ENCODE measurements around the gene SF3B1. TPM values are rescaled to one million over a fixed set of nuclear protein-coding genes. Genes with fewer than 3 reads are reported as not detected.
"Not testable (repeated sequence)": the region's sequence is repeated elsewhere in the genome, so short reads cannot be mapped to it uniquely, and the experiment has no call there.

The SF3B1 gene
- total and polyA plus RNA-seq, 10 of the 15 experiments (the other 5 are each of a cell fraction or from before 2014, with no cell fraction given) = 163 to 565 (median 239) TPM

DNA sequence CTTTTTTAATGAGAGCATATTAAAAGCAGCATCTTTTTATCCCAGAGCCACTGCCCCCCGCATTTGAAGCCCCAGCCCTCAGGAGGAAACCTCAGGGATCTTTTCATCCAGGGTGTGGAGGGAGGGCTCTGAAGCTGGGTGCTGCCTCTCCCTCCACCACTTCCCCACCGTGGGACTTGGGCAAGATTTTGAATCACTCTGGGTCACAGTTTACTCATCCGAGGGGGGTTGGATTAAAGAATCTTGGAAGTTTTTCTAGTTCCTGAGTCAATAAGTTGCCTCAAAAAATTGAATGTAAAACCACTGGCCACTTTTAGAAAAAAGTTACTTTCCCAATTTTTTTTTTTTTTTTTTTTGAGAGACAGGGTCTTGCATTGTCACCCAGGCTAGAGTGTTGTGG is 62.2 kb downstream of the SF3B1 start (continued):
- no peak for TF ChIP-seq ETV6 (conservative IDR thresholded peaks at IDR 0.05 in 1 of 2, IDR thresholded peaks at IDR 0.05 in 1 of 2; ENCODE audit: borderline replicate concordance in 1 of 2, low read depth in 1 of 2)
- TF ChIP-seq, protein P1, sequence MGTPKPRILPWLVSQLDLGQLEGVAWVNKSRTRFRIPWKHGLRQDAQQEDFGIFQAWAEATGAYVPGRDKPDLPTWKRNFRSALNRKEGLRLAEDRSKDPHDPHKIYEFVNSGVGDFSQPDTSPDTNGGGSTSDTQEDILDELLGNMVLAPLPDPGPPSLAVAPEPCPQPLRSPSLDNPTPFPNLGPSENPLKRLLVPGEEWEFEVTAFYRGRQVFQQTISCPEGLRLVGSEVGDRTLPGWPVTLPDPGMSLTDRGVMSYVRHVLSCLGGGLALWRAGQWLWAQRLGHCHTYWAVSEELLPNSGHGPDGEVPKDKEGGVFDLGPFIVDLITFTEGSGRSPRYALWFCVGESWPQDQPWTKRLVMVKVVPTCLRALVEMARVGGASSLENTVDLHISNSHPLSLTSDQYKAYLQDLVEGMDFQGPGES (IDR thresholded peaks at IDR 0.05) = no peak
- TF ChIP-seq, protein P2, sequence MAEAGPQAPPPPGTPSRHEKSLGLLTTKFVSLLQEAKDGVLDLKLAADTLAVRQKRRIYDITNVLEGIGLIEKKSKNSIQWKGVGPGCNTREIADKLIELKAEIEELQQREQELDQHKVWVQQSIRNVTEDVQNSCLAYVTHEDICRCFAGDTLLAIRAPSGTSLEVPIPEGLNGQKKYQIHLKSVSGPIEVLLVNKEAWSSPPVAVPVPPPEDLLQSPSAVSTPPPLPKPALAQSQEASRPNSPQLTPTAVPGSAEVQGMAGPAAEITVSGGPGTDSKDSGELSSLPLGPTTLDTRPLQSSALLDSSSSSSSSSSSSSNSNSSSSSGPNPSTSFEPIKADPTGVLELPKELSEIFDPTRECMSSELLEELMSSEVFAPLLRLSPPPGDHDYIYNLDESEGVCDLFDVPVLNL (IDR thresholded peaks at IDR 0.05; ENCODE audit: low read depth, low read length) = no peak
- TF ChIP-seq, protein P3, sequence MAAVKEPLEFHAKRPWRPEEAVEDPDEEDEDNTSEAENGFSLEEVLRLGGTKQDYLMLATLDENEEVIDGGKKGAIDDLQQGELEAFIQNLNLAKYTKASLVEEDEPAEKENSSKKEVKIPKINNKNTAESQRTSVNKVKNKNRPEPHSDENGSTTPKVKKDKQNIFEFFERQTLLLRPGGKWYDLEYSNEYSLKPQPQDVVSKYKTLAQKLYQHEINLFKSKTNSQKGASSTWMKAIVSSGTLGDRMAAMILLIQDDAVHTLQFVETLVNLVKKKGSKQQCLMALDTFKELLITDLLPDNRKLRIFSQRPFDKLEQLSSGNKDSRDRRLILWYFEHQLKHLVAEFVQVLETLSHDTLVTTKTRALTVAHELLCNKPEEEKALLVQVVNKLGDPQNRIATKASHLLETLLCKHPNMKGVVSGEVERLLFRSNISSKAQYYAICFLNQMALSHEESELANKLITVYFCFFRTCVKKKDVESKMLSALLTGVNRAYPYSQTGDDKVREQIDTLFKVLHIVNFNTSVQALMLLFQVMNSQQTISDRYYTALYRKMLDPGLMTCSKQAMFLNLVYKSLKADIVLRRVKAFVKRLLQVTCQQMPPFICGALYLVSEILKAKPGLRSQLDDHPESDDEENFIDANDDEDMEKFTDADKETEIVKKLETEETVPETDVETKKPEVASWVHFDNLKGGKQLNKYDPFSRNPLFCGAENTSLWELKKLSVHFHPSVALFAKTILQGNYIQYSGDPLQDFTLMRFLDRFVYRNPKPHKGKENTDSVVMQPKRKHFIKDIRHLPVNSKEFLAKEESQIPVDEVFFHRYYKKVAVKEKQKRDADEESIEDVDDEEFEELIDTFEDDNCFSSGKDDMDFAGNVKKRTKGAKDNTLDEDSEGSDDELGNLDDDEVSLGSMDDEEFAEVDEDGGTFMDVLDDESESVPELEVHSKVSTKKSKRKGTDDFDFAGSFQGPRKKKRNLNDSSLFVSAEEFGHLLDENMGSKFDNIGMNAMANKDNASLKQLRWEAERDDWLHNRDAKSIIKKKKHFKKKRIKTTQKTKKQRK (IDR thresholded peaks at IDR 0.05; ENCODE audit: low read depth, low read length) = no peak
- TF ChIP-seq, protein P4, sequence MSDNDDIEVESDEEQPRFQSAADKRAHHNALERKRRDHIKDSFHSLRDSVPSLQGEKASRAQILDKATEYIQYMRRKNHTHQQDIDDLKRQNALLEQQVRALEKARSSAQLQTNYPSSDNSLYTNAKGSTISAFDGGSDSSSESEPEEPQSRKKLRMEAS (IDR thresholded peaks at IDR 0.05; ENCODE audit: low read depth, low read length) = no peak
- no peak for TF ChIP-seq POLR2AphosphoS2 (IDR thresholded peaks at IDR 0.05; ENCODE audit: low read depth, low read length)
- TF ChIP-seq BCL11A (IDR thresholded peaks at IDR 0.05; ENCODE audit: low read depth, low read length) = no peak
- TF ChIP-seq SIX5 (IDR thresholded peaks at IDR 0.05; ENCODE audit: low read depth, low read length, severe bottlenecking) = no peak

DNA sequence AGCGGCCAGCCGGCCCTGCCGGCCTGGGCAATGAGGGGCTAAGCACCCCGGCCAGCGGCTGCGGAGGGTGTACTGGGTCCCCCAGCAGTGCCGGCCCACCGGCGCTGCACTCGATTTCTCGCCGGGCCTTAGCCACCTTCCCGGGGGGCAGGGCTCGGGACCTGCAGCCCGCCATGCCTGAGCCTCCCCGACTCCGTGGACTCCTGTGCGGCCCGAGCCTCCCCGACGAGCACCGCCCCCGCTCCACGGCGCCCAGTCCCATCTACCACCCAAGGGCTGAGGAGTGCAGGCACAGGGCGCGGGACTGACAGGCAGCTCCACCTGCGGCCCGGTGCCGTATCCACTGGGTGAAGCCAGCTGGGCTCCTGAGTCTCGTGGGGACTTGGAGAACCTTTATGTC is 64.2 kb downstream of the SF3B1 start:
- H3K79me2 ChIP-seq (ENCODE audit: control insufficient read depth, insufficient read depth, low read length); H4K20me1 ChIP-seq (ENCODE audit: control insufficient read depth, insufficient read depth); POLR2A ChIA-PET; H3K9ac ChIP-seq (ENCODE audit: control insufficient read depth, insufficient read depth, low read length); ATAC-seq; H3K9me3 ChIP-seq (replicated peaks; ENCODE audit: control insufficient read depth, insufficient read depth, low read length); H3K27me3 ChIP-seq (replicated peaks in 1 of 2; ENCODE audit: control insufficient read depth in 2 of 2, insufficient read depth in 2 of 2, low read length in 1 of 2); in situ Hi-C loops (cut with MboI); FAIRE-seq; H2AFZ ChIP-seq (ENCODE audit: control insufficient read depth, low read depth, low read length); BruUV-seq (replicated peaks); SMC1A ChIA-PET (ENCODE audit: uncharacterized antibody, unreplicated experiment); H3K27ac ChIP-seq (ENCODE audit: control insufficient read depth, insufficient read depth); DNase-seq (ENCODE audit: low read depth, low spot score); H3K4me3 ChIP-seq; H3K4me1 ChIP-seq (ENCODE audit: control insufficient read depth, insufficient read depth, low read length); intact Hi-C loops (cut with micrococcal nuclease; ENCODE audit: unreplicated experiment); H3K36me3 ChIP-seq (ENCODE audit: control insufficient read depth in 2 of 2, insufficient read depth in 2 of 2, low read length in 1 of 2); H3K4me2 ChIP-seq (ENCODE audit: control insufficient read depth, insufficient read depth): not testable (repeated sequence)
- 91% methylated on average over 31 of the region's 31 CpGs for WGBS (ENCODE audit: insufficient coverage, insufficient replicate concordance, low lambda C conversion rate, missing lambda C conversion rate)
- ChIA-PET CTCF (interaction anchor here (1.0 kb wide), 1 partner anchor 257 kb away, joined by 4 read pairs; no protein-coding TSS in a partner anchor), RAD21 (ENCODE audit: unreplicated experiment) (interaction anchor here (1.3 kb wide), 1 partner anchor 257 kb away, joined by 3 read pairs; no protein-coding TSS in a partner anchor)

Measured in GM12878 (cell line).